PC-3 (cell line): Measurements from ENCODE around the gene NIBAN1.

Experiments
- CTCF ChIP-seq: fragments of 300-600 bp; sonication (generic); conservative IDR thresholded peaks from 2 replicates; pipeline ENCODE4 v1.5.1; 2017; ENCODE audit warnings: antibody characterized with exemption, low read depth, mild to moderate bottlenecking, low read length
- EZH2 ChIP-seq: fragments of 300-600 bp; sonication (generic); IDR thresholded peaks from one replicate; pipeline ENCODE4 v1.6.1; 2017; ENCODE audit warnings: antibody characterized with exemption, mild to moderate bottlenecking, low read length; ENCODE audit not compliant: unreplicated experiment
- EZH2phosphoT487 ChIP-seq: fragments of 300-600 bp; sonication (generic); IDR thresholded peaks from 2 replicates; pipeline ENCODE4 v1.6.1; 2018; ENCODE audit warnings: mild to moderate bottlenecking, antibody characterized with exemption, low read length, borderline replicate concordance

DNA sequence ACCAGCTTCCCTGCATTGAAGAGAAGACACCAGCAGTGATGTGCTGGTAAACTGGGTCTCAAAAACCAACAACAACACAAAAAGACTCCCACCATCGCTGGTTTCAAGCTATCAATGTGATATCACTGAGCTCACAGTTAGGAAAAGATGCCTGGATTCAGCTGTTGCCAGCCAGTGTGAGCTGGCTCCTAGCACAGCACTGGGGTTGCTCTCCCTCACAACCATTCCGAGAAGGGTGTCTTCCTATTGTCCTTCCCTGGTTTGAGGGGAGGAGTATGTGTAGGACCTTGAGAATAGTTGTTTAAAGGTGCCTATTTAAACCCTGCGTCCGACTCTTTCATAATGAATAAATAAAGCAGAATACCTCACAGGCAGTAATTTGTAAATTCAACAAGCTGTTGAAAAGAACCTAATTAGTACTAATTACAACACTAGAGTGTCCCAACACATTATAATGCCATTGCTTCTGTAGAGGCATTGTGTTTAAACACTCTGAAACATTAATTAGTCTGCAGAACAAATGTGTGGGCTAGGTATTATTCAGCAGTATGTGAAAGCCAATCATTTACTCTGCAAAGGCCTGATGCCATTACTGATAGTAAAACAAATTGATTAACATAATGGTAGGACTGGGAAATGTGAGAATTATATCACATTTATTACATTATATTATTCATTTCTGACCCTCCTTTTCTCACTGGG, 17.2 kb downstream of the NIBAN1 start:
- no peak for TF ChIP-seq EZH2phosphoT487
- no peak for TF ChIP-seq CTCF
- TF ChIP-seq EZH2 = no peak
